ENCODE results near the gene HYAL3. TPM values are rescaled to one million over a fixed set of nuclear protein-coding genes. Genes with fewer than 3 reads are reported as not detected.

The HYAL3 gene
- total RNA-seq, 1 experiment from 2014 or later, result 10.2 TPM

DNA sequence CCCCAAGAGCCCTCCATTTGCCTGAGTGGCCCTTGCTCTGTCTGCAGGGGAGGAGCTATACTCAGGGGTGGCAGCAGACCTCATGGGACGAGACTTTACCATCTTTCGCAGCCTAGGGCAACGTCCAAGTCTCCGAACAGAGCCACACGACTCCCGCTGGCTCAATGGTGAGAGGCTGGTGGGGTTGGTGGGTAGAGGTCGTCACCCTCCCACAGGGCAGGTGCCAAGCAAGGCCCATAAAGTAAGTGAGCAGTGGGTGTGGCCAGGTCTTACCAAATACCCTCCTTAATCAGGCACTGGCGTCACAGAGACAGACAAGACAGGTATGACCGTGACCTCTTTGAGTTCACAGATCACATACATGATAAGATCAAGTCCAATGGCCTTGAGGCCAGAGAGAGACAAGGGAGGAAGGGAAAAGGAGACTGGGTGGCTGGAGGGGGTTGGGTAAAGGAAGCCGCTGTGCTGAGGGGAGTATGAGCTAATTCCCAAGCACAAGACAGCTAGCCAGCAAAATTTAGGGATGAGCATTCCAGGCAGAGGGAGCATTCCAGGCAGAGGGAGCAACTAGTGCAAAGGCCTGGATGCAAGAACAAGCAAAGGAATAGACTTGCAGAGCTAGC, 27.8 kb downstream of the HYAL3 start:
- Histone ChIP-seq H3K27me3 (ENCODE audit: insufficient read depth, low read depth) (no peaks in the 10 kb centered on the region), H3K79me2 (ENCODE audit: low read depth) (peaks cover 15% of the 10 kb centered on the region), H2AFZ (no peak overlapping the region), H3K4me3 (no peak overlapping the region), H3K4me1 (replicated peaks; ENCODE audit: insufficient read depth) (peaks cover 50% of the 10 kb centered on the region), H4K20me1 (ENCODE audit: insufficient read depth) (no peaks in the 10 kb centered on the region), H3K27ac (no peak overlapping the region), H3K9me2 (ENCODE audit: insufficient read depth) (no peaks in the 10 kb centered on the region), H3K9me3 (ENCODE audit: insufficient read depth, low read depth) (no peaks in the 10 kb centered on the region), H3K36me3 (ENCODE audit: low read depth) (no peaks in the 10 kb centered on the region), H3K4me2 (peak overlapping the region; percentile 92), H3F3A (ENCODE audit: insufficient read depth, low read depth) (peaks cover 29% of the 10 kb centered on the region)
- CTCF ChIA-PET, result interaction anchor here (0.6 to 1.5 kb wide), 4 partner anchors 11 to 343 kb away, joined by 4 to 9 read pairs (median 6); no protein-coding TSS in a partner anchor
- POLR2A ChIA-PET (ENCODE audit: unreplicated experiment), result interaction anchor here (0.5 to 0.6 kb wide), 2 partner anchors 8 to 28 kb away, joined by 3 read pairs; partner anchors contain the start of genes HYAL3 and NAA80
- intact Hi-C loops (cut with micrococcal nuclease; ENCODE audit: unreplicated experiment), result loop anchor here (5.0 kb wide), 1 partner anchor 149 kb away; no protein-coding TSS in a partner anchor
- DNase-seq, result no peak
- no TSS peak for BruUV-seq (replicated peaks)
- TF ChIP-seq, protein P1, sequence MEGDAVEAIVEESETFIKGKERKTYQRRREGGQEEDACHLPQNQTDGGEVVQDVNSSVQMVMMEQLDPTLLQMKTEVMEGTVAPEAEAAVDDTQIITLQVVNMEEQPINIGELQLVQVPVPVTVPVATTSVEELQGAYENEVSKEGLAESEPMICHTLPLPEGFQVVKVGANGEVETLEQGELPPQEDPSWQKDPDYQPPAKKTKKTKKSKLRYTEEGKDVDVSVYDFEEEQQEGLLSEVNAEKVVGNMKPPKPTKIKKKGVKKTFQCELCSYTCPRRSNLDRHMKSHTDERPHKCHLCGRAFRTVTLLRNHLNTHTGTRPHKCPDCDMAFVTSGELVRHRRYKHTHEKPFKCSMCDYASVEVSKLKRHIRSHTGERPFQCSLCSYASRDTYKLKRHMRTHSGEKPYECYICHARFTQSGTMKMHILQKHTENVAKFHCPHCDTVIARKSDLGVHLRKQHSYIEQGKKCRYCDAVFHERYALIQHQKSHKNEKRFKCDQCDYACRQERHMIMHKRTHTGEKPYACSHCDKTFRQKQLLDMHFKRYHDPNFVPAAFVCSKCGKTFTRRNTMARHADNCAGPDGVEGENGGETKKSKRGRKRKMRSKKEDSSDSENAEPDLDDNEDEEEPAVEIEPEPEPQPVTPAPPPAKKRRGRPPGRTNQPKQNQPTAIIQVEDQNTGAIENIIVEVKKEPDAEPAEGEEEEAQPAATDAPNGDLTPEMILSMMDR (conservative IDR thresholded peaks at IDR 0.05), result no peak
- no peak for TF ChIP-seq EZH2 (IDR thresholded peaks at IDR 0.05; ENCODE audit: low read depth)

GRCh38 chr3:50270422-50271224, 28.6 kb downstream of the HYAL3 start:
- ChIA-PET CTCF (interaction anchor here (0.5 to 1.2 kb wide), 5 partner anchors 10 to 344 kb away, joined by 5 to 9 read pairs (median 8); no protein-coding TSS in a partner anchor), POLR2A (ENCODE audit: unreplicated experiment) (interaction anchor here (0.6 kb wide), 1 partner anchor 29 kb away, joined by 3 read pairs; the partner anchor contains the start of genes HYAL3 and NAA80)
- no TSS peak for BruUV-seq (replicated peaks)
- DNase-seq, result no peak
- H3K27me3 ChIP-seq (ENCODE audit: insufficient read depth, low read depth), result no peaks in the 10 kb centered on the region
- H4K20me1 ChIP-seq (ENCODE audit: insufficient read depth), result no peaks in the 10 kb centered on the region
- no peaks in the 10 kb centered on the region for H3K36me3 ChIP-seq (ENCODE audit: low read depth)
- intact Hi-C loops (cut with micrococcal nuclease; ENCODE audit: unreplicated experiment), result loop anchor here (5.0 kb wide), 1 partner anchor 148 kb away; no protein-coding TSS in a partner anchor
- peaks cover 58% of the 10 kb centered on the region for H3K4me1 ChIP-seq (replicated peaks; ENCODE audit: insufficient read depth)
- no peaks in the 10 kb centered on the region for H3K9me2 ChIP-seq (ENCODE audit: insufficient read depth)
- peak overlapping the region; percentile 56; the same call in 1 of the 2 replicates for H3K4me3 ChIP-seq
- H2AFZ ChIP-seq, result no peak overlapping the region
- no peak overlapping the region for H3K27ac ChIP-seq
- no peaks in the 10 kb centered on the region for H3K9me3 ChIP-seq (ENCODE audit: insufficient read depth, low read depth)
- peaks cover 33% of the 10 kb centered on the region for H3F3A ChIP-seq (ENCODE audit: insufficient read depth, low read depth)
- H3K4me2 ChIP-seq, result peak overlapping the region; percentile 92
- H3K79me2 ChIP-seq (ENCODE audit: low read depth), result peaks cover 15% of the 10 kb centered on the region
- no peak for TF ChIP-seq EZH2 (IDR thresholded peaks at IDR 0.05; ENCODE audit: low read depth)

- ChIA-PET POLR2A (ENCODE audit: unreplicated experiment) (no interaction called here), CTCF (interaction anchor here (0.5 to 1.2 kb wide), 4 partner anchors 10 to 248 kb away, joined by 5 to 9 read pairs (median 8); no protein-coding TSS in a partner anchor)
- Histone ChIP-seq H3K4me3 (peak overlapping the region; percentile 56; the same call in 1 of the 2 replicates), H3F3A (ENCODE audit: insufficient read depth, low read depth) (peaks cover 38% of the 10 kb centered on the region), H3K4me2 (peak overlapping the region; percentile 92), H3K4me1 (replicated peaks; ENCODE audit: insufficient read depth) (peaks cover 64% of the 10 kb centered on the region), H3K9me3 (ENCODE audit: insufficient read depth, low read depth) (no peaks in the 10 kb centered on the region), H3K36me3 (ENCODE audit: low read depth) (no peaks in the 10 kb centered on the region), H4K20me1 (ENCODE audit: insufficient read depth) (no peaks in the 10 kb centered on the region), H2AFZ (no peak overlapping the region), H3K27ac (no peak overlapping the region; the same call in 1 of the 2 replicates), H3K9me2 (ENCODE audit: insufficient read depth) (no peaks in the 10 kb centered on the region), H3K79me2 (ENCODE audit: low read depth) (peaks cover 15% of the 10 kb centered on the region), H3K27me3 (ENCODE audit: insufficient read depth, low read depth) (no peaks in the 10 kb centered on the region)
- DNase-seq, result peak in 1 of 2 experiments; percentile 57
- BruUV-seq (replicated peaks), result no TSS peak
- intact Hi-C loops (cut with micrococcal nuclease; ENCODE audit: unreplicated experiment), result loop anchor here (1.0 to 5.0 kb wide), 4 partner anchors 10 to 148 kb away; no protein-coding TSS in a partner anchor
- no peak for TF ChIP-seq EZH2 (IDR thresholded peaks at IDR 0.05; ENCODE audit: low read depth)
- TF ChIP-seq, protein P1 (conservative IDR thresholded peaks at IDR 0.05), result no peak
Observed at GRCh38 chr3:50269977-50270413, 29.2 kb downstream of the HYAL3 start.

Measured in PC-9 (cell line).